NCI-H82 treated with DMSO at 0.1 percent for 48 hours (cell line): ENCODE measurements around the gene CAMK1.

ENCODE experiments used
- DNase-seq: peaks from one replicate; lab custom pipeline; 2025; ENCODE audit not compliant: unreplicated experiment; lab: John Stamatoyannopoulos, UW

Gene CAMK1

GRCh38 chr3:9769426-9770275 lies at the start of gene CAMK1:
CAMK1 (minus strand) TSS chr3:9769947; CDS start chr3:9767749, 2,198 bp downstream.
- no peak for DNase-seq

- no peak for DNase-seq
Measured at GRCh38 chr3:9818666-9819335, 49.1 kb upstream of the CAMK1 start.

- no peak for DNase-seq
Measured at GRCh38 chr3:9817436-9817835, 47.7 kb upstream of the CAMK1 start.

- DNase-seq = no peak
Measured at GRCh38 chr3:9815986-9816385, 46.2 kb upstream of the CAMK1 start.

- no peak for DNase-seq
Measured at GRCh38 chr3:9812870-9813483, 43.2 kb upstream of the CAMK1 start.

- no peak for DNase-seq
Measured at GRCh38 chr3:9810846-9811245, 41.1 kb upstream of the CAMK1 start.

- no peak for DNase-seq
Measured at GRCh38 chr3:9810433-9810770, 40.7 kb upstream of the CAMK1 start.

- DNase-seq = no peak
Measured at GRCh38 chr3:9809615-9810432, 40.1 kb upstream of the CAMK1 start, which contains the start of gene TTLL3. TTLL3 (plus strand) TSS chr3:9810262; CDS start chr3:9810662, 400 bp downstream.

- DNase-seq = no peak
Measured at GRCh38 chr3:9809239-9809614, 39.5 kb upstream of the CAMK1 start.

GRCh38 chr3:9808345-9809037 lies 38.7 kb upstream of the CAMK1 start:
- peak; percentile 30 for DNase-seq

GRCh38 chr3:9807981-9808344 lies 38.2 kb upstream of the CAMK1 start:
- no peak for DNase-seq

- no peak for DNase-seq
Measured at GRCh38 chr3:9806688-9807589, 37.2 kb upstream of the CAMK1 start.

- DNase-seq = no peak
Measured at GRCh38 chr3:9806137-9806536, 36.4 kb upstream of the CAMK1 start.

- no peak for DNase-seq
Measured at GRCh38 chr3:9804996-9805395, 35.2 kb upstream of the CAMK1 start.

GRCh38 chr3:9803494-9803893 lies 33.7 kb upstream of the CAMK1 start:
- no peak for DNase-seq

- no peak for DNase-seq
Measured at GRCh38 chr3:9800529-9800928, 30.8 kb upstream of the CAMK1 start.

- no peak for DNase-seq
Measured at GRCh38 chr3:9797196-9797945, 27.6 kb upstream of the CAMK1 start.

GRCh38 chr3:9795207-9795606 lies 25.5 kb upstream of the CAMK1 start:
- no peak for DNase-seq

- DNase-seq = no peak
Measured at GRCh38 chr3:9794400-9794799, 24.7 kb upstream of the CAMK1 start.
